SK-N-SH (cell line): Measurements from ENCODE around the gene SERP2. TPM values are rescaled to one million over a fixed set of nuclear protein-coding genes. Genes with fewer than 3 reads are reported as not detected.

ENCODE experiments used
- CTCF ChIA-PET: fragments of 300-600, 350-600 bp; formaldehyde crosslinking; extraction: SDS; loops from one replicate; lab custom pipeline; 2021; lab: Yijun Ruan, JAX
- POLR2A ChIA-PET: fragments of 350-600 bp; sonication (Branson Sonifier 250); formaldehyde crosslinking; extraction: SDS; loops from one replicate; lab custom pipeline; 2020; ENCODE audit warnings: antibody characterized with exemption, inconsistent platforms; lab: Yijun Ruan, JAX
- DNase-seq: peaks from one replicate; pipeline ENCODE4 v3.0.0; 2012
- H2AFZ ChIP-seq: fragments of 200-600 bp; sonication (generic); 2 replicates; pipeline ENCODE4 v1.8.1; 2016; ENCODE audit warnings: antibody characterized with exemption, mild to moderate bottlenecking, low read depth
- H3F3A ChIP-seq: fragments of 200-600 bp; sonication (generic); replicated peaks from 2 replicates; pipeline ENCODE3; 2016; ENCODE audit warnings: antibody characterized with exemption, mild to moderate bottlenecking; ENCODE audit not compliant: insufficient read depth
- H3K27ac ChIP-seq, 2 experiments: fragments of 200-500 bp in 1 of 2; fragments of 200-600 bp in 1 of 2; sonication (Bioruptor generic) in 1 of 2; sonication (generic), shearing (Covaris generic) in 1 of 2; 2 replicates each; pipeline versions ENCODE4 v1.5.1 to v1.6.1; 2014 to 2016; ENCODE audit warnings: low read depth in 2 of 2, inconsistent platforms in 1 of 2, low read length in 1 of 2, mild to moderate bottlenecking in 1 of 2, mixed read lengths in 1 of 2
- H3K27me3 ChIP-seq: fragments of 200-600 bp; sonication (generic), shearing (Covaris generic); 2 replicates; pipeline ENCODE4 v1.6.1; 2016; ENCODE audit warnings: mixed run types; ENCODE audit not compliant: insufficient read depth
- H3K36me3 ChIP-seq, 2 experiments: fragments of 200-500 bp in 1 of 2; fragments of 200-600 bp in 1 of 2; sonication (Bioruptor generic) in 1 of 2; sonication (generic) in 1 of 2; replicated peaks in 1 of 2; 2 replicates each; pipeline versions ENCODE3 to v1.5.1; 2014 to 2016; ENCODE audit warnings: low read length in 1 of 2, mild to moderate bottlenecking in 1 of 2; ENCODE audit not compliant: insufficient read depth in 2 of 2, control insufficient read depth in 1 of 2
- H3K4me1 ChIP-seq, 2 experiments: fragments of 200-500 bp in 1 of 2; fragments of 200-600 bp in 1 of 2; sonication (Bioruptor generic) in 1 of 2; sonication (generic), shearing (Covaris generic) in 1 of 2; 2 replicates each; pipeline versions ENCODE4 v1.5.1 to v1.6.1; 2014 to 2016; ENCODE audit warnings: low read depth in 1 of 2, low read length in 1 of 2, mixed run types in 1 of 2; ENCODE audit not compliant: insufficient read depth in 2 of 2, control insufficient read depth in 1 of 2
- H3K4me2 ChIP-seq: fragments of 200-600 bp; sonication (generic), shearing (Covaris generic); 2 replicates; pipeline ENCODE4 v1.6.1; 2017; ENCODE audit warnings: mixed run types
- H3K4me3 ChIP-seq, 2 experiments: fragments of 200-500 bp in 1 of 2; fragments of 200-600 bp in 1 of 2; sonication (Bioruptor generic) in 1 of 2; sonication (generic), shearing (Covaris generic) in 1 of 2; 2 replicates each; pipeline versions ENCODE4 v1.5.1 to v1.8.1; 2014 to 2016; ENCODE audit warnings: low read depth in 2 of 2, inconsistent platforms in 1 of 2, low read length in 1 of 2, mild to moderate bottlenecking in 1 of 2, mixed read lengths in 1 of 2, moderate library complexity in 1 of 2
- H3K79me2 ChIP-seq: fragments of 200-600 bp; sonication (generic); 2 replicates; pipeline ENCODE4 v1.8.1; 2017; ENCODE audit warnings: mild to moderate bottlenecking; ENCODE audit not compliant: insufficient read depth
- H3K9ac ChIP-seq: fragments of 200-600 bp; sonication (generic); 2 replicates; pipeline ENCODE4 v1.6.1; 2017; ENCODE audit warnings: mixed run types
- H3K9me2 ChIP-seq: fragments of 200-600 bp; sonication (generic); 2 replicates; pipeline ENCODE4 v1.6.1; 2017; ENCODE audit warnings: mixed run types
- H3K9me3 ChIP-seq: fragments of 200-600 bp; sonication (generic); 2 replicates; pipeline ENCODE4 v1.6.1; 2017; ENCODE audit warnings: mixed run types, mild to moderate bottlenecking, moderate library complexity
- H4K20me1 ChIP-seq: fragments of 200-600 bp; sonication (generic); 2 replicates; pipeline ENCODE4 v1.6.1; 2017; ENCODE audit warnings: mild to moderate bottlenecking, mixed run types; ENCODE audit not compliant: insufficient read depth
- CHD2 ChIP-seq: fragments of 150-350 bp; IDR thresholded peaks from 2 replicates; pipeline ENCODE4 v1.6.1; 2018; ENCODE audit warnings: low read length; ENCODE audit not compliant: partially characterized antibody
- ELF1 ChIP-seq: IDR thresholded peaks from 2 replicates; pipeline ENCODE4 v1.4.0; 2012
- EZH2phosphoT487 ChIP-seq: fragments of 200-600 bp; sonication (generic); IDR thresholded peaks from 2 replicates; pipeline ENCODE4 v1.6.1; 2017; ENCODE audit warnings: low read depth, mixed run types, mild to moderate bottlenecking, antibody characterized with exemption, moderate library complexity, borderline replicate concordance
- FOSL2 ChIP-seq: IDR thresholded peaks from 2 replicates; pipeline ENCODE4 v1.4.0; 2012; ENCODE audit warnings: low read depth, mild to moderate bottlenecking, moderate library complexity, borderline replicate concordance
- GATA2 ChIP-seq: sonication (generic); formaldehyde crosslinking; IDR thresholded peaks from 2 replicates; pipeline ENCODE4 v1.5.0; 2020; ENCODE audit warnings: mild to moderate bottlenecking, missing genetic modification reagents
- JUND ChIP-seq: IDR thresholded peaks from 2 replicates; pipeline ENCODE4 v1.4.0; 2012
- MEF2A ChIP-seq: IDR thresholded peaks from 2 replicates; pipeline ENCODE4 v1.4.0; 2012; ENCODE audit warnings: low read depth, borderline replicate concordance
- MXI1 ChIP-seq: IDR thresholded peaks from 2 replicates; pipeline ENCODE4 v1.6.1; 2012; ENCODE audit warnings: mild to moderate bottlenecking, low read depth, low read length, improper control_type of control experiment
- RAD21 ChIP-seq: IDR thresholded peaks from 2 replicates; pipeline ENCODE4 v1.6.1; 2012; ENCODE audit warnings: mild to moderate bottlenecking, low read length
- RCOR1 ChIP-seq: fragments of 150-350 bp; IDR thresholded peaks from 2 replicates; pipeline ENCODE4 v1.6.1; 2017; ENCODE audit warnings: antibody characterized with exemption, low read length
- RXRA ChIP-seq: IDR thresholded peaks from 2 replicates; pipeline ENCODE4 v1.4.0; 2012; ENCODE audit warnings: low read depth, mild to moderate bottlenecking, borderline replicate concordance
- SIN3A ChIP-seq: IDR thresholded peaks from 2 replicates; pipeline ENCODE4 v1.6.1; 2012; ENCODE audit warnings: low read depth, mild to moderate bottlenecking, low read length, moderate library complexity, borderline replicate concordance
- WGBS: methylation state at CpG from one replicate; pipeline ENCODE4 v1.1.6; 2017; ENCODE audit warnings: low lambda C conversion rate; 5-methylcytosine and 5-hydroxymethylcytosine counted together
- polyA plus RNA-seq, 3 experiments: library from polyadenylated mRNA; depleted of rRNA; stranded (reverse); fragments of >200 nt; gene quantifications; 2 replicates each; pipeline ENCODE4 v1.2.3, GENCODE V29; 2012
- TF ChIP-seq, protein P1 (sequence below): IDR thresholded peaks from 2 replicates; pipeline ENCODE4 v1.4.0; 2012; ENCODE audit warnings: low read depth
- TF ChIP-seq, protein P2 (sequence below): fragments of 150-350 bp; IDR thresholded peaks from 2 replicates; pipeline ENCODE4 v1.6.1; 2016; ENCODE audit warnings: mild to moderate bottlenecking, low read depth, low read length
- TF ChIP-seq, protein P3 (sequence below): IDR thresholded peaks from 2 replicates; pipeline ENCODE4 v1.4.0; 2012; ENCODE audit warnings: low read depth, borderline replicate concordance
- TF ChIP-seq, protein P4 (sequence below): IDR thresholded peaks from 2 replicates; pipeline ENCODE4; 2012

Gene SERP2
- polyA plus RNA-seq, 1 of the 3 experiments (the other 2 are of a cell fraction): 4.9 TPM

DNA sequence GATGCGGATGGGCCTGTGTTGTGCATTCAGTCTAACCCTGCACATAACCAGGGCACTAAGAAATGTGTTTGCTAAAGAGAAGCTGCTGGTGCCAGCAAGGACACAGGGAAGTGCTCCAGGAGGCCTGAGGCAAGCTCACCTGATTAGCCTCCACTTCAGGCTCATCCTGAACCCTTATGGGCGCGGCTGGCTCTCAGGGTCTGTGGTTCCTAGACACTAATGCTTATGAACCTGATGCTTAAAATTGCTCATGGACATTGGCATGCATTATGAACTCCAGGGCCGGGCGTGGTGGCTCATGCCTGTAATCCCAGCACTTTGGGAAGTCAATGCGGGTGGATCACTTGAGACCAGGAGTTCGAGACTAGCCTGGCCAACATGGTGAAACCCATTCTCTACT is 34.3 kb downstream of the SERP2 start:
- H2AFZ ChIP-seq: no peak overlapping the region
- 97% methylated on average over 6 of the region's 7 CpGs for WGBS
- no peaks in the 10 kb centered on the region for H3F3A ChIP-seq
- no peak for DNase-seq
- ChIA-PET CTCF (no interaction called here), POLR2A (interaction anchor here (1.1 kb wide), 1 partner anchor 28 kb away, joined by 3 read pairs; no protein-coding TSS in a partner anchor)
- no peak for TF ChIP-seq SIN3A
- TF ChIP-seq, protein P1, sequence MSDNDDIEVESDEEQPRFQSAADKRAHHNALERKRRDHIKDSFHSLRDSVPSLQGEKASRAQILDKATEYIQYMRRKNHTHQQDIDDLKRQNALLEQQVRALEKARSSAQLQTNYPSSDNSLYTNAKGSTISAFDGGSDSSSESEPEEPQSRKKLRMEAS: no peak
- TF ChIP-seq JUND: no peak
- no peak for TF ChIP-seq RAD21
- no peak for TF ChIP-seq MXI1
- no peak overlapping the region for H3K27ac ChIP-seq
- no peaks in the 10 kb centered on the region for H3K36me3 ChIP-seq
- peaks cover 0 to 29% of the 10 kb centered on the region in 2 experiments; a peak in 2 of 4 replicates for H3K4me1 ChIP-seq
- no peak overlapping the region for H3K4me2 ChIP-seq
- no peak overlapping the region for H3K9ac ChIP-seq
- no peaks in the 10 kb centered on the region for H3K79me2 ChIP-seq
- H3K27me3 ChIP-seq: no peaks in the 10 kb centered on the region
- no peaks in the 10 kb centered on the region for H3K9me2 ChIP-seq
- no peak overlapping the region for H3K4me3 ChIP-seq
- no peaks in the 10 kb centered on the region for H3K9me3 ChIP-seq
- H4K20me1 ChIP-seq: no peaks in the 10 kb centered on the region

DNA sequence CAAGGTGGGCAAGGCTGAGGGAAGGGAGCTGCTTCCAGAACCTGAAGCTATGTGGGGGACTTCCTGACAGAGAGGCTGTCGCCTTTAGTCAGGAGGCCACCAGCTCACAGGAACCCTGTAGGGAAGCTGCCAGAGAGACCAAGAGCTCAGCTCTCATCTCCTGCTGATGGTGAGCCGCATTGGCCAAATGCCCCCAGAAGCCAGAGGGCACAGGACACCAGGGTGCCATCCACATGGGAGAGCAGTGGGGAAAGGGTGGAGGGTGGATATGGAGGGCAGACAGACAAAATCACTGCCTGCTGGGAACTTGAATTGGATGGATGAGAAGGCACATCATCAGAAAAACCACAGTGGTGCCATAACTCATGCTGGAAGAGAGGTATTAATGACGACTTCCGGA is 36.0 kb downstream of the SERP2 start:
- no peak for DNase-seq
- Histone ChIP-seq H3K9me3 (no peaks in the 10 kb centered on the region), H3K4me2 (no peak overlapping the region), H3K9ac (no peak overlapping the region), H3K4me3 (no peak overlapping the region), H4K20me1 (no peaks in the 10 kb centered on the region), H3K79me2 (no peaks in the 10 kb centered on the region), H3K9me2 (no peaks in the 10 kb centered on the region), H3K27ac (no peak overlapping the region), H3K27me3 (no peaks in the 10 kb centered on the region), H3K4me1 (peaks cover 0 to 12% of the 10 kb centered on the region in 2 experiments; a peak in 1 of 4 replicates), H2AFZ (no peak overlapping the region), H3K36me3 (no peaks in the 10 kb centered on the region), H3F3A (no peaks in the 10 kb centered on the region)
- TF ChIP-seq, protein P2, sequence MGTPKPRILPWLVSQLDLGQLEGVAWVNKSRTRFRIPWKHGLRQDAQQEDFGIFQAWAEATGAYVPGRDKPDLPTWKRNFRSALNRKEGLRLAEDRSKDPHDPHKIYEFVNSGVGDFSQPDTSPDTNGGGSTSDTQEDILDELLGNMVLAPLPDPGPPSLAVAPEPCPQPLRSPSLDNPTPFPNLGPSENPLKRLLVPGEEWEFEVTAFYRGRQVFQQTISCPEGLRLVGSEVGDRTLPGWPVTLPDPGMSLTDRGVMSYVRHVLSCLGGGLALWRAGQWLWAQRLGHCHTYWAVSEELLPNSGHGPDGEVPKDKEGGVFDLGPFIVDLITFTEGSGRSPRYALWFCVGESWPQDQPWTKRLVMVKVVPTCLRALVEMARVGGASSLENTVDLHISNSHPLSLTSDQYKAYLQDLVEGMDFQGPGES: no peak
- no peak for TF ChIP-seq GATA2 (CRISPR knock-in tag)
- no peak for TF ChIP-seq EZH2phosphoT487
- TF ChIP-seq RXRA: no peak
- no peak for TF ChIP-seq RCOR1
- no peak for TF ChIP-seq JUND
- no peak for TF ChIP-seq FOSL2
- no peak for TF ChIP-seq ELF1
- TF ChIP-seq CHD2: no peak
- TF ChIP-seq, protein P3, sequence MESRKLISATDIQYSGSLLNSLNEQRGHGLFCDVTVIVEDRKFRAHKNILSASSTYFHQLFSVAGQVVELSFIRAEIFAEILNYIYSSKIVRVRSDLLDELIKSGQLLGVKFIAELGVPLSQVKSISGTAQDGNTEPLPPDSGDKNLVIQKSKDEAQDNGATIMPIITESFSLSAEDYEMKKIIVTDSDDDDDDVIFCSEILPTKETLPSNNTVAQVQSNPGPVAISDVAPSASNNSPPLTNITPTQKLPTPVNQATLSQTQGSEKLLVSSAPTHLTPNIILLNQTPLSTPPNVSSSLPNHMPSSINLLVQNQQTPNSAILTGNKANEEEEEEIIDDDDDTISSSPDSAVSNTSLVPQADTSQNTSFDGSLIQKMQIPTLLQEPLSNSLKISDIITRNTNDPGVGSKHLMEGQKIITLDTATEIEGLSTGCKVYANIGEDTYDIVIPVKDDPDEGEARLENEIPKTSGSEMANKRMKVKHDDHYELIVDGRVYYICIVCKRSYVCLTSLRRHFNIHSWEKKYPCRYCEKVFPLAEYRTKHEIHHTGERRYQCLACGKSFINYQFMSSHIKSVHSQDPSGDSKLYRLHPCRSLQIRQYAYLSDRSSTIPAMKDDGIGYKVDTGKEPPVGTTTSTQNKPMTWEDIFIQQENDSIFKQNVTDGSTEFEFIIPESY: no peak
- TF ChIP-seq, protein P4, sequence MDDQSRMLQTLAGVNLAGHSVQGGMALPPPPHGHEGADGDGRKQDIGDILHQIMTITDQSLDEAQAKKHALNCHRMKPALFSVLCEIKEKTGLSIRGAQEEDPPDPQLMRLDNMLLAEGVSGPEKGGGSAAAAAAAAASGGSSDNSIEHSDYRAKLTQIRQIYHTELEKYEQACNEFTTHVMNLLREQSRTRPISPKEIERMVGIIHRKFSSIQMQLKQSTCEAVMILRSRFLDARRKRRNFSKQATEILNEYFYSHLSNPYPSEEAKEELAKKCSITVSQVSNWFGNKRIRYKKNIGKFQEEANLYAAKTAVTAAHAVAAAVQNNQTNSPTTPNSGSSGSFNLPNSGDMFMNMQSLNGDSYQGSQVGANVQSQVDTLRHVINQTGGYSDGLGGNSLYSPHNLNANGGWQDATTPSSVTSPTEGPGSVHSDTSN: no peak
- TF ChIP-seq MEF2A: no peak
- ChIA-PET CTCF (interaction anchor here (1.4 kb wide), 1 partner anchor 11 kb away, joined by 4 read pairs; no protein-coding TSS in a partner anchor), POLR2A (no interaction called here)
- 93% methylated on average over 3 of the region's 4 CpGs for WGBS
